CD14-positive monocyte (primary cell): ENCODE data around the gene CXorf66. TPM values are rescaled to one million over a fixed set of nuclear protein-coding genes. Genes with fewer than 3 reads are reported as not detected.

Experiments
- DNase-seq, 3 donors: peaks; one replicate each; pipeline ENCODE4 v3.0.0-alpha.2; 2011 to 2022
- H2AFZ ChIP-seq: 2 replicates; pipeline ENCODE4 v1.6.0; 2012; ENCODE audit warnings: mild to moderate bottlenecking, low read depth, low read length, inconsistent platforms; ENCODE audit not compliant: insufficient read depth, poor library complexity, severe bottlenecking
- H3K27ac ChIP-seq, 2 donors: 1 replicate in 1 of 2; 2 replicates in 1 of 2; pipeline ENCODE4 v1.5.1; 2012 to 2013; ENCODE audit warnings: low read length in 2 of 2, control low read depth in 1 of 2, inconsistent platforms in 1 of 2, low read depth in 1 of 2, mild to moderate bottlenecking in 1 of 2
- H3K27me3 ChIP-seq, 2 donors: one replicate each; pipeline versions ENCODE4 v1.6.0 to v1.6.1; 2011 to 2013; ENCODE audit warnings: low read length in 2 of 2; ENCODE audit not compliant: control insufficient read depth in 2 of 2, insufficient read depth in 2 of 2
- H3K36me3 ChIP-seq, 2 donors: replicated peaks in 1 of 2; 1 replicate in 1 of 2; 2 replicates in 1 of 2; pipeline versions ENCODE4 v1.5.1 to v1.6.1; 2012 to 2013; ENCODE audit warnings: low read length in 2 of 2, control low read depth in 1 of 2, inconsistent platforms in 1 of 2, mild to moderate bottlenecking in 1 of 2; ENCODE audit not compliant: insufficient read depth in 2 of 2, control insufficient read depth in 1 of 2
- H3K4me1 ChIP-seq, 2 donors: 1 replicate in 1 of 2; 2 replicates in 1 of 2; pipeline versions ENCODE4 v1.5.1 to v1.6.1; 2012 to 2013; ENCODE audit warnings: low read length in 2 of 2, control low read depth in 1 of 2, inconsistent platforms in 1 of 2, mild to moderate bottlenecking in 1 of 2, moderate library complexity in 1 of 2; ENCODE audit not compliant: insufficient read depth in 2 of 2, control insufficient read depth in 1 of 2
- H3K4me2 ChIP-seq: replicated peaks from 2 replicates; pipeline ENCODE3; 2012; ENCODE audit warnings: low read length, moderate library complexity, mild to moderate bottlenecking; ENCODE audit not compliant: poor library complexity, severe bottlenecking; ENCODE audit errors: extremely low read depth
- H3K4me3 ChIP-seq, 3 experiments: fragments of 200-600 bp in 1 of 3; sonication (generic) in 1 of 3; replicated peaks in 1 of 3; 1 replicate in 2 of 3; 2 replicates in 1 of 3; pipeline ENCODE4 v1.5.1; 2011 to 2013; ENCODE audit warnings: low read length in 3 of 3, mild to moderate bottlenecking in 3 of 3, control low read depth in 2 of 3, low read depth in 2 of 3, inconsistent platforms in 1 of 3, moderate library complexity in 1 of 3
- H3K79me2 ChIP-seq: 2 replicates; pipeline ENCODE4 v1.6.0; 2012; ENCODE audit warnings: mild to moderate bottlenecking, control low read depth, inconsistent platforms, low read length, moderate library complexity; ENCODE audit not compliant: insufficient read depth
- H3K9ac ChIP-seq: 2 replicates; pipeline ENCODE4 v1.6.0; 2017; ENCODE audit warnings: low read length, mild to moderate bottlenecking; ENCODE audit not compliant: insufficient read depth, poor library complexity, severe bottlenecking
- H3K9me3 ChIP-seq, 2 donors: replicated peaks in 1 of 2; 1 replicate in 1 of 2; 2 replicates in 1 of 2; pipeline versions ENCODE4 v1.5.1 to v1.6.1; 2012 to 2013; ENCODE audit warnings: low read length in 2 of 2, control low read depth in 1 of 2; ENCODE audit not compliant: control insufficient read depth in 1 of 2, insufficient read depth in 1 of 2
- H4K20me1 ChIP-seq: 2 replicates; pipeline ENCODE4 v1.6.0; 2012; ENCODE audit warnings: mild to moderate bottlenecking, low read length, control low read depth, moderate library complexity; ENCODE audit not compliant: insufficient read depth
- H3K27ac Mint-ChIP-seq, 7 donors: one replicate each; pipeline ENCODE4 v1.8.0; 2020; ENCODE audit warnings: mild to moderate bottlenecking in 7 of 7, mixed read lengths in 7 of 7, moderate library complexity in 6 of 7, inconsistent platforms in 2 of 7
- H3K27me3 Mint-ChIP-seq, 3 donors: one replicate each; pipeline ENCODE4 v1.8.0; 2021 to 2022; ENCODE audit warnings: low read depth in 3 of 3, mild to moderate bottlenecking in 3 of 3, mixed read lengths in 3 of 3, moderate library complexity in 3 of 3, inconsistent platforms in 1 of 3
- H3K36me3 Mint-ChIP-seq, 2 donors: one replicate each; pipeline ENCODE4 v1.8.0; 2020; ENCODE audit warnings: mixed read lengths in 2 of 2, inconsistent platforms in 1 of 2, mild to moderate bottlenecking in 1 of 2
- H3K4me1 Mint-ChIP-seq: one replicate; pipeline ENCODE4 v1.8.0; 2020; ENCODE audit warnings: mild to moderate bottlenecking, mixed read lengths
- H3K4me3 Mint-ChIP-seq, 2 donors: one replicate each; pipeline ENCODE4 v1.8.0; 2020; ENCODE audit warnings: mild to moderate bottlenecking in 2 of 2, mixed read lengths in 2 of 2, moderate library complexity in 1 of 2
- H3K9me3 Mint-ChIP-seq, 7 donors: one replicate each; pipeline ENCODE4 v1.8.0; 2020 to 2022; ENCODE audit warnings: mixed read lengths in 7 of 7, mild to moderate bottlenecking in 6 of 7, moderate library complexity in 6 of 7, inconsistent platforms in 2 of 7
- CTCF ChIP-seq: fragments of 200-600 bp; IDR thresholded peaks from one replicate; pipeline ENCODE4 v1.8.0; 2022; ENCODE audit warnings: antibody characterized with exemption, mild to moderate bottlenecking
- WGBS: methylation state at CpG from one replicate; pipeline ENCODE4 v1.1.5; 2013; ENCODE audit warnings: missing lambda C conversion rate; ENCODE audit not compliant: insufficient coverage; 5-methylcytosine and 5-hydroxymethylcytosine counted together
- intact Hi-C, 2 donors: fragments of 100-400 bp; cut with micrococcal nuclease; formaldehyde crosslinking; loops; one replicate each; pipeline versions ENCODE4 v1.15.0 to v1.15.1; 2023
- polyA plus RNA-seq, 3 donors: library from polyadenylated mRNA; depleted of rRNA in 1 of 3; unstranded in 2 of 3; stranded (reverse) in 1 of 3; fragments of 300-500 nt in 2 of 3; fragments of >200 nt in 1 of 3; fragmentation: Illumina TruSeq in 2 of 3; gene quantifications; 1 replicate in 2 of 3; 2 replicates in 1 of 3; pipeline ENCODE4 v1.2.3, GENCODE V29; 2012 to 2021

The CXorf66 gene
- polyA plus RNA-seq, 3 donors, result not detected

GRCh38 chrX:139932901-139933796 lies 32.2 kb downstream of the CXorf66 start, which contains the start of gene ATP11C:
TSS of gene ATP11C (minus strand) at chrX:139933053. CDS start at chrX:139932042, 1,011 bp downstream.
- WGBS, result no CpG with 5 or more reads among the region's 52 CpGs
- H3K4me1 ChIP-seq, result peaks cover 8 to 12% of the 10 kb centered on the region in 2 donors
- Mint-ChIP-seq H3K4me3 (peak within 1 kb of the TSS; percentile 81 to 88), H3K27me3 (peaks cover 0 to 4% (median 0%) of the 10 kb centered on the region in 3 donors), H3K27ac (peak within 1 kb of the TSS; percentile 84 to 94 (median 91)), H3K36me3 (peaks cover 0 to 3% of the 10 kb centered on the region in 2 donors), H3K4me1 (peaks cover 20% of the 10 kb centered on the region), H3K9me3 (peaks cover 0 to 12% (median 2%) of the 10 kb centered on the region in 7 donors)
- peak within 1 kb of the TSS; percentile 78 for H2AFZ ChIP-seq
- H3K4me3 ChIP-seq, result peak within 1 kb of the TSS; percentile 79 to 86 (median 83)
- peak within 1 kb of the TSS; percentile 70 for H3K4me2 ChIP-seq
- intact Hi-C loops, result no loop called here
- peak; percentile 71 to 85 (median 75) for DNase-seq
- TF ChIP-seq CTCF, result no peak
- no peaks in the 10 kb centered on the region for H3K27me3 ChIP-seq
- peaks cover 24% of the 10 kb centered on the region for H4K20me1 ChIP-seq
- H3K9ac ChIP-seq, result peak within 1 kb of the TSS; percentile 83
- peak within 1 kb of the TSS; percentile 78 to 85 for H3K27ac ChIP-seq
- peaks cover 16% of the 10 kb centered on the region for H3K79me2 ChIP-seq
- H3K9me3 ChIP-seq, result no peaks in the 10 kb centered on the region
- no peaks in the 10 kb centered on the region for H3K36me3 ChIP-seq

GRCh38 chrX:139932073-139932900 lies 33.0 kb downstream of the CXorf66 start:
- intact Hi-C loops, result no loop called here
- Mint-ChIP-seq H3K36me3 (peaks cover 0 to 3% of the 10 kb centered on the region in 2 donors), H3K4me3 (peak overlapping the region; percentile 81 to 88), H3K27me3 (peaks cover 0 to 4% (median 0%) of the 10 kb centered on the region in 3 donors), H3K9me3 (peaks cover 0 to 9% (median 2%) of the 10 kb centered on the region in 7 donors), H3K4me1 (peaks cover 20% of the 10 kb centered on the region), H3K27ac (peak overlapping the region; percentile 84 to 94 (median 91))
- peak overlapping the region; percentile 83 for H3K9ac ChIP-seq
- H3K27me3 ChIP-seq, result no peaks in the 10 kb centered on the region
- peak overlapping the region; percentile 78 to 85 for H3K27ac ChIP-seq
- H4K20me1 ChIP-seq, result peaks cover 29% of the 10 kb centered on the region
- TF ChIP-seq CTCF, result no peak
- peaks cover 8 to 12% of the 10 kb centered on the region in 2 donors for H3K4me1 ChIP-seq
- peak overlapping the region; percentile 79 to 86 (median 83) for H3K4me3 ChIP-seq
- H3K9me3 ChIP-seq, result no peaks in the 10 kb centered on the region
- no peak for DNase-seq
- under 1% methylated on average over 64 of the region's 109 CpGs for WGBS
- peak overlapping the region; percentile 65 for H2AFZ ChIP-seq
- H3K4me2 ChIP-seq, result peak overlapping the region; percentile 70
- peaks cover 23% of the 10 kb centered on the region for H3K79me2 ChIP-seq
- no peaks in the 10 kb centered on the region for H3K36me3 ChIP-seq
